Activated CD8-positive, alpha-beta memory T cell treated with anti-CD3 and anti-CD28 coated beads, Interleukin-2, amount 10 ng/mL, durations not matched to agents 7 days and 5 days (primary cell): ENCODE data around the gene EPHA10. TPM values are rescaled to one million over a fixed set of nuclear protein-coding genes. Genes with fewer than 3 reads are reported as not detected.

Experiments used
- total RNA-seq, 2 experiments: library from RNA; stranded (reverse); gene quantifications; one replicate each; pipeline ENCODE4 v1.2.3, GENCODE V29; 2021

The EPHA10 gene
- total RNA-seq, 2 experiments from 2014 or later, result not detected

Other genes starting within 250 kb of the EPHA10 start
- 10 to 100 TPM; 28.4 to 29.4 TPM for gene SNIP1, start 210.8 kb downstream of the EPHA10 start, total RNA-seq
- under 1 TPM; 0.26 to 0.30 TPM for gene DNALI1, start 208.2 kb downstream of the EPHA10 start, total RNA-seq
- 10 to 100 TPM; 55.4 to 73.6 TPM for gene GNL2, start 169.2 kb downstream of the EPHA10 start, total RNA-seq
- gene RSPO1, start 130.2 kb downstream of the EPHA10 start, total RNA-seq, result not detected
- 10 to 100 TPM; 77.2 to 97.3 TPM for gene CDCA8, start 72.6 kb downstream of the EPHA10 start, total RNA-seq
- 1 to 10 TPM; 2.6 to 4.5 TPM for gene MANEAL, start 28.7 kb upstream of the EPHA10 start, total RNA-seq
- 10 to 100 TPM; 19.8 to 21.9 TPM for gene C1orf122, start 42.7 kb upstream of the EPHA10 start, total RNA-seq
- 10 to 100 TPM; 16.4 to 28.6 TPM for gene YRDC, start 43.1 kb upstream of the EPHA10 start, total RNA-seq
- 10 to 100 TPM; 26.4 to 29.3 TPM for gene MTF1, start 94.5 kb upstream of the EPHA10 start, total RNA-seq
- gene INPP5B, start 181.9 kb upstream of the EPHA10 start, total RNA-seq, result 10 to 100 TPM; 37.6 to 39.9 TPM
- gene SF3A3, start 224.9 kb upstream of the EPHA10 start, total RNA-seq, result 100 to 1,000 TPM in 1 of 2 experiments, 10 to 100 TPM in 1; 70.1 to 104 TPM
- gene FHL3, start 240.4 kb upstream of the EPHA10 start, total RNA-seq, result 10 to 100 TPM; 13.5 to 14.5 TPM
- 10 to 100 TPM; 32.4 to 49.6 TPM for gene UTP11, start 247.6 kb upstream of the EPHA10 start, total RNA-seq